GM19238 (cell line): ENCODE results near the gene TBX6.

Experiments used
- DNase-seq: peaks from one replicate; pipeline ENCODE4 v3.0.0; 2011; ENCODE audit warnings: low spot score; ENCODE audit not compliant: insufficient read length

The TBX6 gene

GRCh38 chr16:30040221-30040620, 51.5 kb downstream of the TBX6 start:
- DNase-seq, result no peak
